ENCODE measurements around the gene CHN2. TPM values are rescaled to one million over a fixed set of nuclear protein-coding genes. Genes with fewer than 3 reads are reported as not detected.

CHN2 gene
- polyA plus RNA-seq, 1 of the 3 experiments (the other 2 are of a cell fraction) = 0.02 TPM

GRCh38 chr7:29444267-29444666, 249.7 kb downstream of the CHN2 start:
- CTCF ChIA-PET = interaction anchor here (1.1 to 2.3 kb wide), 2 partner anchors 255 to 522 kb away, joined by 3 to 6 read pairs; no protein-coding TSS in a partner anchor
- TF ChIP-seq GATA2 (CRISPR knock-in tag; IDR thresholded peaks at IDR 0.05) (no peak), TAF1 (IDR thresholded peaks at IDR 0.05; ENCODE audit: borderline replicate concordance, low read depth, low read length) (no peak), TEAD4 (IDR thresholded peaks at IDR 0.05; ENCODE audit: borderline replicate concordance, insufficient read depth) (no peak), YY1 (IDR thresholded peaks at IDR 0.05; ENCODE audit: low read depth) (no peak), ELF1 (IDR thresholded peaks at IDR 0.05) (no peak), ZBTB33 (IDR thresholded peaks at IDR 0.05; ENCODE audit: borderline replicate concordance, low read depth) (no peak), MXI1 (IDR thresholded peaks at IDR 0.05; ENCODE audit: low read depth, low read length) (no peak), TCF12 (IDR thresholded peaks at IDR 0.05) (no peak), SIN3A (IDR thresholded peaks at IDR 0.05; ENCODE audit: borderline replicate concordance, low read depth, low read length) (no peak), MEF2A (IDR thresholded peaks at IDR 0.05; ENCODE audit: borderline replicate concordance, low read depth) (no peak), POLR2AphosphoS5 (IDR thresholded peaks at IDR 0.05; ENCODE audit: low read depth, low read length) (no peak), RCOR1 (IDR thresholded peaks at IDR 0.05; ENCODE audit: low read length) (no peak), MAX (IDR thresholded peaks at IDR 0.05; ENCODE audit: low read depth) (no peak), EP300 (IDR thresholded peaks at IDR 0.05; ENCODE audit: borderline replicate concordance in 1 of 2, low read depth in 1 of 2, low read length in 1 of 2) (no peak), FOSL2 (IDR thresholded peaks at IDR 0.05; ENCODE audit: borderline replicate concordance, low read depth) (no peak), CHD2 (IDR thresholded peaks at IDR 0.05; ENCODE audit: low read length, partially characterized antibody) (no peak), EZH2phosphoT487 (IDR thresholded peaks at IDR 0.05; ENCODE audit: borderline replicate concordance, low read depth) (no peak), NRF1 (IDR thresholded peaks at IDR 0.05; ENCODE audit: low read depth, low read length) (no peak), GABPA (IDR thresholded peaks at IDR 0.05; ENCODE audit: low read depth) (no peak)
- Histone ChIP-seq H3K27ac (ENCODE audit: low read depth in 2 of 2, low read length in 1 of 2) (no peak overlapping the region), H2AFZ (ENCODE audit: low read depth) (no peak overlapping the region), H3K36me3 (replicated peaks in 1 of 2; ENCODE audit: control insufficient read depth in 1 of 2, insufficient read depth in 2 of 2, low read length in 1 of 2) (no peaks in the 10 kb centered on the region), H3K79me2 (ENCODE audit: insufficient read depth) (no peaks in the 10 kb centered on the region), H3K4me1 (ENCODE audit: control insufficient read depth in 1 of 2, insufficient read depth in 2 of 2, low read depth in 1 of 2, low read length in 1 of 2) (peaks cover 3 to 8% of the 10 kb centered on the region in 2 experiments; a peak in 3 of 4 replicates), H3F3A (replicated peaks; ENCODE audit: insufficient read depth) (no peaks in the 10 kb centered on the region), H3K4me2 (no peak overlapping the region), H4K20me1 (ENCODE audit: insufficient read depth) (no peaks in the 10 kb centered on the region), H3K9me3 (no peaks in the 10 kb centered on the region), H3K4me3 (ENCODE audit: low read depth in 2 of 2, low read length in 1 of 2) (no peak overlapping the region), H3K9me2 (no peaks in the 10 kb centered on the region), H3K27me3 (ENCODE audit: insufficient read depth) (no peaks in the 10 kb centered on the region), H3K9ac (no peak overlapping the region)
- WGBS (ENCODE audit: low lambda C conversion rate) = 68% methylated on average over 3 of the region's 3 CpGs
- DNase-seq = no peak
- POLR2A ChIA-PET = no interaction called here
